HEK293T (cell line): ENCODE data around the gene TMPRSS2.

Experiments used
- ARNT ChIP-seq: fragments of 450-650 bp; IDR thresholded peaks from 2 replicates; pipeline ENCODE4 v1.6.1; 2017; ENCODE audit warnings: mild to moderate bottlenecking
- BHLHE40 ChIP-seq: fragments of 450-650 bp; IDR thresholded peaks from 2 replicates; pipeline ENCODE4 v1.6.1; 2016; ENCODE audit warnings: mild to moderate bottlenecking, moderate library complexity, borderline replicate concordance
- ELF4 ChIP-seq: fragments of 450-650 bp; IDR thresholded peaks from 2 replicates; pipeline ENCODE4 v1.6.1; 2017; ENCODE audit warnings: antibody characterized with exemption
- FOXA1 ChIP-seq: fragments of 450-650 bp; IDR thresholded peaks from 2 replicates; pipeline ENCODE4 v1.6.1; 2016; ENCODE audit warnings: mild to moderate bottlenecking
- FOXK2 ChIP-seq: fragments of 450-650 bp; IDR thresholded peaks from 2 replicates; pipeline ENCODE4 v1.6.1; 2016; ENCODE audit warnings: mild to moderate bottlenecking
- FOXM1 ChIP-seq: fragments of 450-650 bp; IDR thresholded peaks from 2 replicates; pipeline ENCODE4 v1.6.1; 2017; ENCODE audit warnings: mild to moderate bottlenecking, borderline replicate concordance
- HDGF ChIP-seq: fragments of 450-650 bp; IDR thresholded peaks from 2 replicates; pipeline ENCODE4 v1.6.1; 2017; ENCODE audit warnings: antibody characterized with exemption, borderline replicate concordance
- LEF1 ChIP-seq: fragments of 450-650 bp; IDR thresholded peaks from 2 replicates; pipeline ENCODE4 v1.6.1; 2017; ENCODE audit warnings: mild to moderate bottlenecking, borderline replicate concordance
- NFRKB ChIP-seq: fragments of 450-650 bp; IDR thresholded peaks from 2 replicates; pipeline ENCODE4 v1.6.1; 2016; ENCODE audit warnings: mild to moderate bottlenecking, moderate library complexity
- SP1 ChIP-seq: fragments of 450-650 bp; IDR thresholded peaks from 2 replicates; pipeline ENCODE4 v1.6.1; 2017
- SUZ12 ChIP-seq: fragments of 450-650 bp; IDR thresholded peaks from 2 replicates; pipeline ENCODE4 v1.6.1; 2016; ENCODE audit warnings: mild to moderate bottlenecking
- TARDBP ChIP-seq: fragments of 450-650 bp; IDR thresholded peaks from 2 replicates; pipeline ENCODE4 v1.6.1; 2016
- ZNF384 ChIP-seq: fragments of 450-650 bp; IDR thresholded peaks from 2 replicates; pipeline ENCODE4 v1.6.1; 2016

GRCh38 chr21:41542727-41543126 lies 34.8 kb upstream of the TMPRSS2 start:
- TF ChIP-seq SUZ12, result no peak
- TF ChIP-seq BHLHE40, result no peak
- TF ChIP-seq NFRKB, result no peak
- no peak for TF ChIP-seq HDGF
- TF ChIP-seq LEF1, result no peak
- no peak for TF ChIP-seq FOXK2
- no peak for TF ChIP-seq TARDBP
- TF ChIP-seq ELF4, result no peak
- TF ChIP-seq ARNT, result no peak
- no peak for TF ChIP-seq SP1
- no peak for TF ChIP-seq FOXM1
- TF ChIP-seq ZNF384, result no peak
- no peak for TF ChIP-seq FOXA1
